ENCODE measurements around the gene CHAT.

Gene CHAT

DNA sequence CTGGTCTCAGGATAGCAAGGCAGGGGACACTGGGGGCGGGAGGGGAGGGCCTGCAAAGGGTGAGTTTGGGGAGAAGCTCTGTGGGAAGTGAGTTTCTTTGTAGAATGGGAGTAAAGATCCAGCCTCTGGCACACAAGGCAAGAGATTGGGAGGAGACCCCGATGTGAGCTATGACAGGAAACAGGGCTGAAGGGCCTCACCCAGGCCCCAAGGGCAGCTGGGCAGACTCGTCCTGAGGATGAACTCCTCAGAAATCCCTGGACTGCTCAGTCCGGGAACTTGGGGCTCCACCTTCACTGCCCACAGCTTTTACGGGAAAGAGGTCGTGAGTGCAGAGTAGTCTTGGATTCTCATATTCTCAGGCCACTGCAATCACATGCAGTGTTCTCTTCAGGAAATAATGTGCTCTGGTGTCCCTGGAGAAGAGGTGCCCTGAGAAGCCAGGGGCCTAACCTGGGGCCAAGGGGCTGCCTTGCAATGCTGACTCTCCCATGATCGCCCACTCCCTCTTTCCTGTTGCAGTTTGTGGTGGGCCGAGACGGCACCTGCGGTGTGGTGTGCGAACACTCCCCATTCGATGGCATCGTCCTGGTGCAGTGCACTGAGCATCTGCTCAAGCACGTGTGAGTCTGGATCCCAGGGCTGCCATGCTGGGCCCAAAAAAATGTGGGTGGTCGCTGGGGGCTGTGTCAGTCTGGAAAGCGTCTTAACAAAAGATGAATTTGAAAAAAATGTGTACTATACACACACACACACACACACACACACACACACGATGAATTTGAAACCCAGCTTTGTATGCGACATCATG lies 34.4 kb downstream of the CHAT start:
- ATAC-seq, result no peak

DNA sequence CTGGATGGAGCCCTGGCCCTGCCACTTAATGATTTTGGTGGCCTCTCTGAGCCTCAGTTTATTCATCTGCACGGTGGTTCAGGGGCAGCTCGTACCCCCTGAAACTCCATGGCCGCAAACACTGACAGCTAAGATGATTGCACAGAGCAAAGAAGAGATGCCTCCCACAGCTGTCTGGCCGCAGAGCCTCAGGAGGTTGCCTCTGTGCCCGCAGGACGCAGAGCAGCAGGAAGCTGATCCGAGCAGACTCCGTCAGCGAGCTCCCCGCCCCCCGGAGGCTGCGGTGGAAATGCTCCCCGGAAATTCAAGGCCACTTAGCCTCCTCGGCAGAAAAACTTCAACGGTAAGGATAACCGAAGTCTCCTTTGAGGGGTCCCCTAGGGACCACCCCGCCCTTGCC lies 35.5 kb downstream of the CHAT start:
- ATAC-seq, result no peak
- TF ChIP-seq CSDC2 (CRISPR knock-in tag; IDR thresholded peaks at IDR 0.05) (no peak), RARB (CRISPR knock-in tag; IDR thresholded peaks at IDR 0.05) (no peak), ZFP30 (CRISPR knock-in tag; IDR thresholded peaks at IDR 0.05) (no peak), ZC3H10 (CRISPR knock-in tag; IDR thresholded peaks at IDR 0.05) (no peak), OSR1 (CRISPR knock-in tag; IDR thresholded peaks at IDR 0.05) (no peak), PPARA (CRISPR knock-in tag; IDR thresholded peaks at IDR 0.05; ENCODE audit: borderline replicate concordance) (no peak), ESRRG (CRISPR knock-in tag; IDR thresholded peaks at IDR 0.05) (no peak), SNAI2 (CRISPR knock-in tag; IDR thresholded peaks at IDR 0.05) (no peak), ISL1 (CRISPR knock-in tag; IDR thresholded peaks at IDR 0.05) (no peak), ZFP3 (CRISPR knock-in tag; IDR thresholded peaks at IDR 0.05) (no peak)
- TF ChIP-seq, protein P1, sequence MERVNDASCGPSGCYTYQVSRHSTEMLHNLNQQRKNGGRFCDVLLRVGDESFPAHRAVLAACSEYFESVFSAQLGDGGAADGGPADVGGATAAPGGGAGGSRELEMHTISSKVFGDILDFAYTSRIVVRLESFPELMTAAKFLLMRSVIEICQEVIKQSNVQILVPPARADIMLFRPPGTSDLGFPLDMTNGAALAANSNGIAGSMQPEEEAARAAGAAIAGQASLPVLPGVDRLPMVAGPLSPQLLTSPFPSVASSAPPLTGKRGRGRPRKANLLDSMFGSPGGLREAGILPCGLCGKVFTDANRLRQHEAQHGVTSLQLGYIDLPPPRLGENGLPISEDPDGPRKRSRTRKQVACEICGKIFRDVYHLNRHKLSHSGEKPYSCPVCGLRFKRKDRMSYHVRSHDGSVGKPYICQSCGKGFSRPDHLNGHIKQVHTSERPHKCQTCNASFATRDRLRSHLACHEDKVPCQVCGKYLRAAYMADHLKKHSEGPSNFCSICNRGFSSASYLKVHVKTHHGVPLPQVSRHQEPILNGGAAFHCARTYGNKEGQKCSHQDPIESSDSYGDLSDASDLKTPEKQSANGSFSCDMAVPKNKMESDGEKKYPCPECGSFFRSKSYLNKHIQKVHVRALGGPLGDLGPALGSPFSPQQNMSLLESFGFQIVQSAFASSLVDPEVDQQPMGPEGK (CRISPR knock-in tag; IDR thresholded peaks at IDR 0.05; ENCODE audit: borderline replicate concordance), result no peak
- TF ChIP-seq, protein P2, sequence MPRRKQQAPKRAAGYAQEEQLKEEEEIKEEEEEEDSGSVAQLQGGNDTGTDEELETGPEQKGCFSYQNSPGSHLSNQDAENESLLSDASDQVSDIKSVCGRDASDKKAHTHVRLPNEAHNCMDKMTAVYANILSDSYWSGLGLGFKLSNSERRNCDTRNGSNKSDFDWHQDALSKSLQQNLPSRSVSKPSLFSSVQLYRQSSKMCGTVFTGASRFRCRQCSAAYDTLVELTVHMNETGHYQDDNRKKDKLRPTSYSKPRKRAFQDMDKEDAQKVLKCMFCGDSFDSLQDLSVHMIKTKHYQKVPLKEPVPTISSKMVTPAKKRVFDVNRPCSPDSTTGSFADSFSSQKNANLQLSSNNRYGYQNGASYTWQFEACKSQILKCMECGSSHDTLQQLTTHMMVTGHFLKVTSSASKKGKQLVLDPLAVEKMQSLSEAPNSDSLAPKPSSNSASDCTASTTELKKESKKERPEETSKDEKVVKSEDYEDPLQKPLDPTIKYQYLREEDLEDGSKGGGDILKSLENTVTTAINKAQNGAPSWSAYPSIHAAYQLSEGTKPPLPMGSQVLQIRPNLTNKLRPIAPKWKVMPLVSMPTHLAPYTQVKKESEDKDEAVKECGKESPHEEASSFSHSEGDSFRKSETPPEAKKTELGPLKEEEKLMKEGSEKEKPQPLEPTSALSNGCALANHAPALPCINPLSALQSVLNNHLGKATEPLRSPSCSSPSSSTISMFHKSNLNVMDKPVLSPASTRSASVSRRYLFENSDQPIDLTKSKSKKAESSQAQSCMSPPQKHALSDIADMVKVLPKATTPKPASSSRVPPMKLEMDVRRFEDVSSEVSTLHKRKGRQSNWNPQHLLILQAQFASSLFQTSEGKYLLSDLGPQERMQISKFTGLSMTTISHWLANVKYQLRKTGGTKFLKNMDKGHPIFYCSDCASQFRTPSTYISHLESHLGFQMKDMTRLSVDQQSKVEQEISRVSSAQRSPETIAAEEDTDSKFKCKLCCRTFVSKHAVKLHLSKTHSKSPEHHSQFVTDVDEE (CRISPR knock-in tag; IDR thresholded peaks at IDR 0.05), result no peak
- TF ChIP-seq, protein P3, sequence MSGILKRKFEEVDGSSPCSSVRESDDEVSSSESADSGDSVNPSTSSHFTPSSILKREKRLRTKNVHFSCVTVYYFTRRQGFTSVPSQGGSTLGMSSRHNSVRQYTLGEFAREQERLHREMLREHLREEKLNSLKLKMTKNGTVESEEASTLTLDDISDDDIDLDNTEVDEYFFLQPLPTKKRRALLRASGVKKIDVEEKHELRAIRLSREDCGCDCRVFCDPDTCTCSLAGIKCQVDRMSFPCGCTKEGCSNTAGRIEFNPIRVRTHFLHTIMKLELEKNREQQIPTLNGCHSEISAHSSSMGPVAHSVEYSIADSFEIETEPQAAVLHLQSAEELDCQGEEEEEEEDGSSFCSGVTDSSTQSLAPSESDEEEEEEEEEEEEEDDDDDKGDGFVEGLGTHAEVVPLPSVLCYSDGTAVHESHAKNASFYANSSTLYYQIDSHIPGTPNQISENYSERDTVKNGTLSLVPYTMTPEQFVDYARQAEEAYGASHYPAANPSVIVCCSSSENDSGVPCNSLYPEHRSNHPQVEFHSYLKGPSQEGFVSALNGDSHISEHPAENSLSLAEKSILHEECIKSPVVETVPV (CRISPR knock-in tag; IDR thresholded peaks at IDR 0.05), result no peak

More for the DNA sequence above, 34.4 kb downstream of the CHAT start:
- TF ChIP-seq, protein P1 (CRISPR knock-in tag; IDR thresholded peaks at IDR 0.05; ENCODE audit: borderline replicate concordance), result no peak
- no peak for TF ChIP-seq ZNF8 (CRISPR knock-in tag; IDR thresholded peaks at IDR 0.05)
- no peak for TF ChIP-seq TCF4 (CRISPR knock-in tag; IDR thresholded peaks at IDR 0.05; ENCODE audit: borderline replicate concordance)
- no peak for TF ChIP-seq OSR1 (CRISPR knock-in tag; IDR thresholded peaks at IDR 0.05)
- no peak for TF ChIP-seq PPARA (CRISPR knock-in tag; IDR thresholded peaks at IDR 0.05; ENCODE audit: borderline replicate concordance)
- no peak for TF ChIP-seq ZFP30 (CRISPR knock-in tag; IDR thresholded peaks at IDR 0.05)
- TF ChIP-seq SNAI2 (CRISPR knock-in tag; IDR thresholded peaks at IDR 0.05), result no peak

DNA sequence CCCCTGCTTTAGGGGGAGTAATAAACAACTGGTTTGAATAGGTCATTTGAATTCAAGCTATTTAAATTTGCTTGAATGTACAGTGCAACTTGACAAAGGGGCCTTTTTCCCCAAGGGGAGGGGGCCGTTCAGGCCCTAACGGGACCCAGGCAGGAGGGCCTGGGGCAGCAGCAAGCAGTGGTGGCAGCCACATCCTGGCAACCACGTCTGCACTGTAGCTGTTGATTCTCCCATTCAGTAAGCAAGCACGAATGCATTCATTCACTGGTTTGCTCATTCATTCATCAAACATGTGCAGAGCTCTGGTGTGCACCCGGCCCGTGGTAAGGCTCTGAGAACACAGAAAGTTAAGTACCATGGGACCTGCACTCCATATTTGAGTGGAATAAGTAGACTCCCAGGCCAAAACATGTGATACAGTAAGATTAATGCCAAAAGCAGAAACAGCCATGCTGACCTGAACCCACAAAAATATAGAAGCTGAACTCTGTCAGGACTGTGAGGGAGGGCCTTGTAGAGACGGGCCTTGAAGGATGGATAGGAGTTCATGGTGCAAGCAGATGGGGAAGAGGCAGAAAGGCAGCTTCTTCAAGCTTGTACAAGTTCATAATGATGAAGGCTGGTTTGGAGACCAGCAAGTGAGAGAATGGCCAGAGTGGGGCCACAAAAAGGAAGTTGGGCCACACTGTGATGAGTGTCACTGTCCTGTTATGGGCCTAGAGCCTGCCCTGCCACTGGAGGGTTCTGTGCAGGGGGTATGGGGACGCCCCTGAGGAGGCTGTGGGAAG lies 36.3 kb downstream of the CHAT start:
- no peak for ATAC-seq
- TF ChIP-seq, protein P3 (CRISPR knock-in tag; IDR thresholded peaks at IDR 0.05), result no peak
- TF ChIP-seq ZFP3 (CRISPR knock-in tag; IDR thresholded peaks at IDR 0.05), result peak; percentile 82

DNA sequence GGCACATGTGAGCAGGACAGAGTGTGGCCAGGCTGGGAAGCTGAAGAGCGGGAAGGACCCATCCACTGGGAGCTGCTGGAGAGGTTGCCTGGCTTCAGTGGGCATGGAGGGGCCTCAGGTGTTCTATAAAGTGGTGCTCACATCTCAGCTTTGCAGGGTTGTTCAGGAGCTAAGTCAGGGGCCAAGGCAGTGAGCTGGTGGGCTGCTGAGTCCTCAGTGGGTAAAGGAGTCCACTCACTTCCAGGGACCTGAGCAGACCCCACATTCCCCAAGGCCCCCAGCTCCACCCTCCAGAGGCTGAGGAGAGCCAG lies 36.8 kb downstream of the CHAT start:
- ATAC-seq, result no peak
- TF ChIP-seq TCF4 (CRISPR knock-in tag; IDR thresholded peaks at IDR 0.05; ENCODE audit: borderline replicate concordance) (no peak), TOX (CRISPR knock-in tag; IDR thresholded peaks at IDR 0.05; ENCODE audit: borderline replicate concordance) (no peak)

Measured in SK-N-SH treated with all-trans-retinoic acid at 6 μM for 48 hours (cell line).